Muscle of leg (tissue), 11 donors: ENCODE results near the gene AHI1. TPM values are rescaled to one million over a fixed set of nuclear protein-coding genes. Genes with fewer than 3 reads are reported as not detected.

ENCODE experiments used
- DNase-seq: peaks from one replicate; pipeline ENCODE4 v3.0.0; 2013
- H3K27ac ChIP-seq: one replicate; pipeline ENCODE4 v1.5.1; 2013; ENCODE audit warnings: mild to moderate bottlenecking, low read length, control low read depth
- H3K27me3 ChIP-seq: one replicate; pipeline ENCODE4 v1.6.1; 2013; ENCODE audit warnings: low read length; ENCODE audit not compliant: control insufficient read depth, insufficient read depth
- H3K36me3 ChIP-seq: one replicate; pipeline ENCODE4 v1.6.1; 2013; ENCODE audit warnings: low read length; ENCODE audit not compliant: control insufficient read depth, insufficient read depth
- H3K4me1 ChIP-seq: one replicate; pipeline ENCODE4 v1.6.1; 2013; ENCODE audit warnings: low read length; ENCODE audit not compliant: control insufficient read depth, insufficient read depth
- H3K4me3 ChIP-seq: one replicate; pipeline ENCODE4 v1.5.1; 2013; ENCODE audit warnings: low read length, control low read depth
- H3K9me3 ChIP-seq: replicated peaks from 2 replicates; pipeline ENCODE4 v1.6.1; 2013; ENCODE audit warnings: low read depth, low read length; ENCODE audit not compliant: control insufficient read depth
- WGBS: methylation state at CpG from one replicate; pipeline ENCODE4 v1.1.5; 2013; ENCODE audit warnings: missing lambda C conversion rate; ENCODE audit not compliant: insufficient coverage; 5-methylcytosine and 5-hydroxymethylcytosine counted together
- polyA plus RNA-seq, 8 donors: library from polyadenylated mRNA; unstranded; fragments of 120-200 nt; gene quantifications; one replicate each; pipeline versions ENCODE4 v1.2.1 to v1.2.3, GENCODE V29; 2013; ENCODE audit warnings: inconsistent platforms in 1 of 8, low replicate concordance in 1 of 8; ENCODE audit not compliant: insufficient read length in 8 of 8, insufficient read depth in 1 of 8
- total RNA-seq: library from RNA; stranded (reverse); fragments of 120-200 nt; gene quantifications from one replicate; pipeline ENCODE4 v1.2.4, GENCODE V29; 2013

Gene AHI1
- total and polyA plus RNA-seq, 9 donors, result 16.3 to 28.7 (median 20.5) TPM

DNA sequence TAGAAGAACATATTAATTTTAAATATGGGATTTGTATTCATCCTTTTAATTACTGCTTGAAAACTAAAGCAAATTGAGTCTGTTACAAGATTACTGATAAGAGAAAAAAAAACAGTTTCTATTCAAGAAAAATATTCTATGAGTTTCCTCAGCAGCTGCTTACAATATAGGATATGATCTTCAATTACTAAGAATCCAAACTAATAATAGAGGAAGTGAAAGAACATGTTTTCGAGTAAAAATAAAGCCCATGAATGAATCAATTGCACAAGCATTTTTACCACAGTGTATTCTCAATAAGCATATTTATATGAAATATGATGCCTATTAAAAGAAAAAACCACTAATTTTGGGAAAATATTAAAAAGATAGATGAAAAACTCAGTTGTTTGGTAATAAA is 63.4 kb downstream of the AHI1 start:
- DNase-seq, result peak; percentile 13
- H3K36me3 ChIP-seq, result peaks cover 4% of the 10 kb centered on the region
- no peaks in the 10 kb centered on the region for H3K27me3 ChIP-seq
- H3K27ac ChIP-seq, result no peak overlapping the region
- no peaks in the 10 kb centered on the region for H3K4me1 ChIP-seq
- H3K9me3 ChIP-seq, result no peaks in the 10 kb centered on the region
- no peak overlapping the region for H3K4me3 ChIP-seq
- WGBS, result no CpG with 5 or more reads among the region's 1 CpG

DNA sequence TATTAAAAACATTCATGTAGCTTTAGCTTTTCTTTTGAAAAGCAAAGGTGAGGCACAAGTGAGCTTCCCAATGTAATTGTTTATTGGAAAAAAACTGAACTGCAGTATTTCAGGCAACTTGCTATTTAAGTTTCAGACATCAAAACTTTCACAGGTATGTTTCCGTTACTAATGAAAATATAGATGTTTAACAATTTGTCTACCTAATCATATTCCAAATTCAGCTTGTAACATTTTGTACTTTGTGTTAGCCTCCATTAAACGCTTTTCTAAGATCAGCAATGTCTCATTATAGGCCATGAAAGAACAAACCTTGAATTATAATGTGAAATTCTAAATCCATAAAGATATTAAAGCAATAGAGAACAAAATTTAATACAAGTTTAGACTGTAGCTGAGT is 69.5 kb downstream of the AHI1 start:
- DNase-seq, result no peak
- H3K27ac ChIP-seq, result no peak overlapping the region
- no peaks in the 10 kb centered on the region for H3K27me3 ChIP-seq
- no peaks in the 10 kb centered on the region for H3K36me3 ChIP-seq
- H3K9me3 ChIP-seq, result no peaks in the 10 kb centered on the region
- no peaks in the 10 kb centered on the region for H3K4me1 ChIP-seq
- H3K4me3 ChIP-seq, result no peak overlapping the region
- WGBS, result no CpG with 5 or more reads among the region's 2 CpGs

- no peak overlapping the region for H3K27ac ChIP-seq
- no peak for DNase-seq
These were observed 70.7 kb downstream of the AHI1 start for GRCh38 chr6:135426833-135427232.

GRCh38 chr6:135424385-135424784 is 73.2 kb downstream of the AHI1 start:
- WGBS, result no CpG with 5 or more reads among the region's 1 CpG
- Histone ChIP-seq H3K9me3 (no peaks in the 10 kb centered on the region), H3K36me3 (peaks cover 2% of the 10 kb centered on the region)

More at GRCh38 chr6:135426833-135427232, 70.7 kb downstream of the AHI1 start:
- H3K36me3 ChIP-seq, result no peaks in the 10 kb centered on the region
- H3K4me3 ChIP-seq, result no peak overlapping the region
- no peaks in the 10 kb centered on the region for H3K27me3 ChIP-seq
- no peaks in the 10 kb centered on the region for H3K4me1 ChIP-seq
- no CpG with 5 or more reads among the region's 1 CpG for WGBS
- H3K9me3 ChIP-seq, result no peaks in the 10 kb centered on the region

DNA sequence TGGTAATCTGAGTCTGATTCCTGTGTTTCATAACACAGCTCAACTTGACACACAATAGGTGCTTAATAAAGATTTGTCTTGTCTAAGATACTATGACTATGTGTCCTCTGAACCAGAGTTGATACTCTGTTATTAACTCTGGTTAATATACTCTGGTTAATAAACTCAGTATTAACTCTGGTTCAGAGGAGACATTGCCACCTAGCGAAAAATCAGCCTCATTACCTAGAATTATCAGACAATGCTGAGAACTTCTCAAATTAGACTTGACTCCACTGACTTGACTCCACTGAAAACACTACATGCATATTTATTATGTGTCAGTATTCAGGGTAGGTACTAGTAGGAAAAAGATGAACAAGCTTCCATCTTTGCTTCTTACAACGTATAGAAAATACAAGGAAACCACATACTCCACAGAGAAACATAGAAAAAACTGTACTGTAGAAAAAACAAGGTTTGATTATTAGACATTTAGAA is 73.9 kb downstream of the AHI1 start:
- peak; percentile 36 for DNase-seq
- Histone ChIP-seq H3K4me3 (no peak overlapping the region), H3K27me3 (no peaks in the 10 kb centered on the region), H3K9me3 (no peaks in the 10 kb centered on the region), H3K27ac (no peak overlapping the region), H3K36me3 (peaks cover 2% of the 10 kb centered on the region), H3K4me1 (no peaks in the 10 kb centered on the region)
- whole genome bisulfite sequencing, result no CpG with 5 or more reads among the region's 2 CpGs

More at GRCh38 chr6:135424385-135424784, 73.2 kb downstream of the AHI1 start:
- Histone ChIP-seq H3K4me3 (no peak overlapping the region), H3K4me1 (no peaks in the 10 kb centered on the region), H3K27me3 (no peaks in the 10 kb centered on the region), H3K27ac (no peak overlapping the region)
- no peak for DNase-seq

GRCh38 chr6:135419162-135419561 is 78.4 kb downstream of the AHI1 start:
- DNase-seq, result no peak
- Histone ChIP-seq H3K27ac (no peak overlapping the region), H3K9me3 (no peaks in the 10 kb centered on the region), H3K4me1 (no peaks in the 10 kb centered on the region), H3K4me3 (no peak overlapping the region), H3K27me3 (no peaks in the 10 kb centered on the region), H3K36me3 (peaks cover 2% of the 10 kb centered on the region)
- WGBS, result no CpG with 5 or more reads among the region's 2 CpGs

GRCh38 chr6:135418040-135418760 is 79.3 kb downstream of the AHI1 start:
- peaks cover 2% of the 10 kb centered on the region for H3K36me3 ChIP-seq
- no peaks in the 10 kb centered on the region for H3K27me3 ChIP-seq
- no CpG with 5 or more reads among the region's 3 CpGs for WGBS
- H3K4me3 ChIP-seq, result no peak overlapping the region
- H3K9me3 ChIP-seq, result no peaks in the 10 kb centered on the region
- DNase-seq, result no peak
- no peaks in the 10 kb centered on the region for H3K4me1 ChIP-seq
- no peak overlapping the region for H3K27ac ChIP-seq

GRCh38 chr6:135412761-135413160 is 84.8 kb downstream of the AHI1 start:
- no peaks in the 10 kb centered on the region for H3K4me1 ChIP-seq
- no peak overlapping the region for H3K4me3 ChIP-seq
- no peak overlapping the region for H3K27ac ChIP-seq
- H3K9me3 ChIP-seq, result no peaks in the 10 kb centered on the region
- H3K27me3 ChIP-seq, result no peaks in the 10 kb centered on the region
- H3K36me3 ChIP-seq, result peaks cover 7% of the 10 kb centered on the region
- DNase-seq, result no peak
- WGBS, result no CpG with 5 or more reads among the region's 1 CpG

- H3K36me3 ChIP-seq, result peaks cover 7% of the 10 kb centered on the region
- no peaks in the 10 kb centered on the region for H3K4me1 ChIP-seq
- H3K9me3 ChIP-seq, result no peaks in the 10 kb centered on the region
- H3K4me3 ChIP-seq, result no peak overlapping the region
- no CpG with 5 or more reads among the region's 2 CpGs for WGBS
- H3K27me3 ChIP-seq, result no peaks in the 10 kb centered on the region
- H3K27ac ChIP-seq, result no peak overlapping the region
- DNase-seq, result no peak
These were observed 85.7 kb downstream of the AHI1 start for GRCh38 chr6:135411849-135412248.

DNA sequence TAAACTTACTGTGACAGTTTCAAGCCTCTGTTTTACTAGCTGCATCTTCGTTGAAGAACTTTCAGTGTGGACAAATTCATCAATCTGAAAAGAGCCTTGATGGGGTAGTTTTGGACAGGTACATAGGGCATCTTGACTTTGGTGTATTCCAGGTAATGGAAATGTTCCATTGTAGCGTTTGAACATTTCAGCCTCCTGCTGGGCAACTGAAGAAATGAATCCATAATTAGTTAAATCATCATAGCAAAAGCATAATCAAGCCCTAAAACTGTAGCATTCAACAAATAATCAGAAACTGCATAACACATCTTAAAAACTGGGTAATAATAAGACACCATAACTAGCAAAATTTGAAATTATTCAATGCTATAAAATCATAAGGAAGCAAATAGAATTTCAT is 86.2 kb downstream of the AHI1 start:
- no peaks in the 10 kb centered on the region for H3K4me1 ChIP-seq
- no peak overlapping the region for H3K4me3 ChIP-seq
- H3K27ac ChIP-seq, result no peak overlapping the region
- H3K27me3 ChIP-seq, result no peaks in the 10 kb centered on the region
- WGBS, result no CpG with 5 or more reads among the region's 2 CpGs
- H3K36me3 ChIP-seq, result peaks cover 10% of the 10 kb centered on the region
- no peak for DNase-seq
- no peaks in the 10 kb centered on the region for H3K9me3 ChIP-seq
